Stimulated activated CD8-positive, alpha-beta memory T cell treated with anti-CD3 and anti-CD28 coated beads, Interleukin-15, amount 100 ng/mL, for 1 hour (primary cell): Measurements from ENCODE around the gene FRAS1.

ENCODE experiments used
- DNase-seq: peaks from one replicate; pipeline ENCODE4 v3.0.0-alpha.2; 2020; ENCODE audit warnings: low read depth

The FRAS1 gene

DNA sequence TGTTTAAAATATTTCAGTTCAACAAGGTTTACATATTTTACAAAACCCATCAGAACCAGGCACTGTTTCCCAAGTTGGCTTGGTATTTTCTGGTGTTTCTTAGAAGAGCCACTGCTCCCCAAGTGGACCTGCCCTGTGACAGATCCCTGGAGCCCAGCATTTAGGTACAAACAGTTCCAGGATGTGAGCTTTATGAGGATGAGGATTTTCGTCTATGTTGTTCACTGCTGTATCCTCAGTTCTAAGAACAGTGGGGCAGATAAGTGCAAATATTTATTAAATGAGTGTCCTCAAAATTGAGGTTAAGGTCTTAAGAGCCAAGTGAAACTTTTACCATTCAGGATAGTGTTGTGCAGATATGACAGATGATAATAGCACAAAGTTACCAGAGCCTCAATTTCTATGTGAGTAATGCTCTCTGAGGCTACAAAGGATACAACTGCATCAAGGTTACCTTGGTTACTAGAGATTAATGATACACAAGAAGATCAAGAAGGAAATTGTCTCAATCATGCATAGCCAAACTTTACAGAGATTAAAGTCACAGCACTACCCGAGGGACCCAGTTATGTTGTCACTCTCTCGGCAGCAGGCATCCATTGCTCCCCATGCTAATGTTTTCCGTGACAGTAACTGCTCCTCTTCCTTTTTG, 531.9 kb downstream of the FRAS1 start:
- no peak for DNase-seq

DNA sequence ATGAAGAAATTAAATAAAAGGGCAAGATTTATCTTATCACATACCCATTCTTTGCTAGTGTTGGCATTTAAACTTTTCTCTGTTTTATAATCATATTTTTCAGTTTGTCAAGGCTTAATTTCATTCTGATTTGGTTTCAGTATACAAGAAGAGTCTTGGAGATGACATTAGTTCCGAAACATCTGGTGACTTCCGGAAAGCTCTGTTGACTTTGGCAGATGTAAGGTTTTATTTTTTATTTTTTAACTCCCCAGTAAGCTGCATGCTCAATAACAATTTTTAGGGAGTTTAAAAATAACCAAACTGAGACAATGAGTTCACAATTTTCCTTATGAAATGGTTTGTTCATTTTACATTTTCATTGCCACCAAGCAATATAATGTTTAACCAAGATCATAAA, 534.3 kb downstream of the FRAS1 start:
- DNase-seq, result no peak

GRCh38 chr4:78592088-78592783, 535.1 kb downstream of the FRAS1 start:
- DNase-seq, result no peak
